K562 (cell line): ENCODE data around the gene MUSTN1. TPM values are rescaled to one million over a fixed set of nuclear protein-coding genes. Genes with fewer than 3 reads are reported as not detected.

Source experiments
- ATAC-seq: fragments of 200-7000 bp; cut with Tn5 transposase; 3 replicates; pipeline ENCODE4 v1.9.1; 2020; ENCODE audit warnings: moderate library complexity
- BruUV-seq: library from RNA; stranded (reverse); fragments of 400-500 nt; replicated peaks from 2 replicates; lab custom pipeline; 2021; lab: Mats Ljungman, UMichigan
- CTCF ChIA-PET: fragments of 300-600 bp; formaldehyde crosslinking; extraction: SDS; loops from one replicate; lab custom pipeline; 2021; ENCODE audit warnings: low intra/inter-chr PET ratio; lab: Yijun Ruan, JAX
- POLR2A ChIA-PET: fragments of 300-600, 350-650 bp; sonication (Branson Sonifier 250); formaldehyde crosslinking; extraction: SDS; loops from one replicate; lab custom pipeline; 2021; ENCODE audit warnings: antibody characterized with exemption, inconsistent platforms; lab: Yijun Ruan, JAX
- DNase-seq, 4 experiments: peaks; one replicate each; pipeline versions ENCODE4 v3.0.0 to v3.0.0-alpha.2; 2011 to 2018; ENCODE audit warnings: low spot score in 3 of 4, mixed read lengths in 3 of 4; ENCODE audit errors: extremely low read depth in 1 of 4
- FAIRE-seq: peaks from 2 replicates; lab custom pipeline; 2011; peaks lifted over from hg19 to GRCh38; lab: Jason Lieb, UNC
- H2AFZ ChIP-seq: 2 replicates; pipeline ENCODE4 v1.6.0; 2011; ENCODE audit warnings: low read depth, low read length, control low read depth, inconsistent platforms
- H3K27ac ChIP-seq: fragments of 200-600 bp; 3 replicates; pipeline ENCODE4 v1.8.0; 2011; ENCODE audit warnings: low read depth, mild to moderate bottlenecking, control low read depth, inconsistent platforms, low read length, moderate library complexity, mixed read lengths; ENCODE audit errors: extremely low read depth
- H3K27me3 ChIP-seq, 2 experiments: fragments of 300-600 bp in 1 of 2; 2 replicates in 1 of 2; 3 replicates in 1 of 2; pipeline versions ENCODE4 v1.6.0 to v1.8.0; 2011; ENCODE audit warnings: inconsistent platforms in 2 of 2, low read length in 2 of 2, mild to moderate bottlenecking in 1 of 2, mixed read lengths in 1 of 2, moderate library complexity in 1 of 2; ENCODE audit not compliant: control insufficient read depth in 2 of 2, insufficient read depth in 2 of 2
- H3K36me3 ChIP-seq: fragments of 300-600 bp; 3 replicates; pipeline ENCODE4 v1.8.0; 2011; ENCODE audit warnings: mild to moderate bottlenecking, low read length, inconsistent platforms; ENCODE audit not compliant: control insufficient read depth, insufficient read depth
- H3K4me1 ChIP-seq, 2 experiments: fragments of 200-600 bp in 1 of 2; replicated peaks in 1 of 2; 2 replicates in 1 of 2; 3 replicates in 1 of 2; pipeline versions ENCODE4 v1.5.1 to v1.8.0; 2011; ENCODE audit warnings: inconsistent platforms in 2 of 2, low read length in 2 of 2, mild to moderate bottlenecking in 1 of 2, mixed read lengths in 1 of 2, moderate library complexity in 1 of 2; ENCODE audit not compliant: control insufficient read depth in 2 of 2, insufficient read depth in 2 of 2
- H3K4me2 ChIP-seq: 2 replicates; pipeline ENCODE4 v1.6.1; 2011; ENCODE audit warnings: low read length, control low read depth, inconsistent platforms, mixed read lengths; ENCODE audit not compliant: insufficient read depth
- H3K4me3 ChIP-seq: fragments of 200-600 bp; sonication (generic), shearing (Covaris generic); 2 replicates; pipeline ENCODE4 v1.5.1; 2016; ENCODE audit warnings: control low read depth, inconsistent platforms
- H3K79me2 ChIP-seq: fragments of 200-600 bp; 3 replicates; pipeline ENCODE4 v1.8.0; 2011; ENCODE audit warnings: low read length, inconsistent platforms; ENCODE audit not compliant: control insufficient read depth, insufficient read depth
- H3K9ac ChIP-seq, 2 experiments: 2 replicates each; pipeline versions ENCODE4 v1.6.0 to v1.6.1; 2011; ENCODE audit warnings: low read depth in 2 of 2, low read length in 2 of 2, control low read depth in 1 of 2, inconsistent platforms in 1 of 2, mild to moderate bottlenecking in 1 of 2, mixed read lengths in 1 of 2; ENCODE audit not compliant: insufficient read depth in 1 of 2
- H3K9me1 ChIP-seq: one replicate; pipeline ENCODE4 v1.6.0; 2011; ENCODE audit warnings: inconsistent platforms, mild to moderate bottlenecking, low read length, moderate library complexity; ENCODE audit not compliant: control insufficient read depth, insufficient read depth
- H3K9me3 ChIP-seq: replicated peaks from 2 replicates; pipeline ENCODE4 v1.5.1; 2011; ENCODE audit warnings: low read depth, low read length, inconsistent platforms; ENCODE audit not compliant: control insufficient read depth, insufficient read depth
- H4K20me1 ChIP-seq: replicated peaks from 2 replicates; pipeline ENCODE4 v1.6.1; 2011; ENCODE audit warnings: low read length, inconsistent platforms, mixed read lengths; ENCODE audit not compliant: control insufficient read depth, insufficient read depth
- FOS ChIP-seq: IDR thresholded peaks from 3 replicates; pipeline ENCODE4 v1.6.1; 2011; ENCODE audit not compliant: insufficient read length; ENCODE audit errors: extremely low read depth
- FOXK2 ChIP-seq, 2 experiments: fragments of 450-650 bp; IDR thresholded peaks in 1 of 2; conservative IDR thresholded peaks in 1 of 2; 2 replicates each; pipeline ENCODE4 v1.6.1; 2016; ENCODE audit warnings: low read depth in 2 of 2, mild to moderate bottlenecking in 1 of 2
- HMBOX1 ChIP-seq: sonication (generic); IDR thresholded peaks from 2 replicates; pipeline ENCODE4 v1.6.1; 2016
- SMARCE1 ChIP-seq: fragments of 450-650 bp; IDR thresholded peaks from 2 replicates; pipeline ENCODE4 v1.7.1; 2016; ENCODE audit warnings: mild to moderate bottlenecking
- ZBTB43 ChIP-seq: sonication (generic); formaldehyde crosslinking; IDR thresholded peaks from 2 replicates; pipeline ENCODE4 v1.8.0; 2023; ENCODE audit warnings: mild to moderate bottlenecking, missing genetic modification reagents
- ZNF408 ChIP-seq: fragments of 250-450 bp; sonication (Bioruptor Pico); IDR thresholded peaks from 2 replicates; pipeline ENCODE4 v1.4.0; 2020; ENCODE audit warnings: low read depth, mild to moderate bottlenecking, moderate library complexity
- WGBS: fragments of 100-300 bp; shearing (Covaris generic); methylation state at CpG from one replicate; pipeline ENCODE4 v1.1.6; 2016; ENCODE audit warnings: low coverage, mixed read lengths; ENCODE audit not compliant: insufficient coverage; ENCODE audit errors: missing lambda C conversion rate; 5-methylcytosine and 5-hydroxymethylcytosine counted together
- in situ Hi-C: fragments of 300-500 bp; cut with MboI; formaldehyde crosslinking; loops from 4 replicates; pipeline ENCODE4 v1.15.0; 2018; ENCODE audit warnings: inconsistent platforms, mixed read lengths
- intact Hi-C: fragments of 100-400 bp; cut with micrococcal nuclease; formaldehyde crosslinking; loops from 2 replicates; pipeline ENCODE4 v1.14.2; 2022
- polyA plus RNA-seq, 8 experiments: library from polyadenylated mRNA; depleted of rRNA in 4 of 8; stranded (reverse) in 5 of 8; unstranded in 3 of 8; fragments of >200 nt; fragmentation: Nextera tagmentation in 2 of 8; fragmentation: Illumina TruSeq in 1 of 8; extraction: Ambion mirVana in 2 of 8; extraction: Trizol in 1 of 8; gene quantifications; 2 replicates each; pipeline versions ENCODE4 v1.2.1 to v1.2.3, GENCODE V29; 2011 to 2014; ENCODE audit warnings: inconsistent platforms in 1 of 8, missing spikeins in 1 of 8
- total RNA-seq, 7 experiments: library from RNA; depleted of rRNA in 6 of 7; stranded (reverse); fragments of >200 nt in 6 of 7; fragmentation: Illumina TruSeq in 2 of 7; extraction: Trizol in 2 of 7; gene quantifications; 2 replicates each; pipeline versions ENCODE4 v1.2.1 to v1.2.3, GENCODE V29; 2011 to 2021; ENCODE audit warnings: low replicate concordance in 1 of 7

Gene MUSTN1
- total and polyA plus RNA-seq, 9 of the 15 experiments (the other 6 are each of a cell fraction or from before 2014, with no cell fraction given) = 0.15 to 0.78 (median 0.44) TPM; not detected in 4

GRCh38 chr3:52796411-52796810, 38.4 kb downstream of the MUSTN1 start:
- no peak for ATAC-seq
- no peak for TF ChIP-seq SMARCE1
- Histone ChIP-seq H2AFZ (no peak overlapping the region), H3K9me1 (no peaks in the 10 kb centered on the region), H3K36me3 (no peaks in the 10 kb centered on the region), H3K4me1 (peaks cover 0 to 15% of the 10 kb centered on the region in 2 experiments; a peak in 2 of 5 replicates), H3K9ac (no peak overlapping the region), H3K79me2 (no peaks in the 10 kb centered on the region), H4K20me1 (no peaks in the 10 kb centered on the region), H3K27me3 (peaks cover 0 to 19% of the 10 kb centered on the region in 2 experiments; a peak in 3 of 5 replicates), H3K4me2 (no peak overlapping the region), H3K27ac (no peak overlapping the region), H3K4me3 (no peak overlapping the region), H3K9me3 (no peaks in the 10 kb centered on the region)
- FAIRE-seq = no peak
- POLR2A ChIA-PET = interaction anchor here (0.6 kb wide), 1 partner anchor 15 kb away, joined by 3 read pairs; no protein-coding TSS in a partner anchor
- in situ Hi-C loops = no loop called here
- intact Hi-C loops = no loop called here
- DNase-seq = no peak
- no TSS peak for BruUV-seq
- 12% methylated on average over 9 of the region's 9 CpGs for WGBS
- CTCF ChIA-PET = no interaction called here

GRCh38 chr3:52795298-52795900, 39.4 kb downstream of the MUSTN1 start:
- Histone ChIP-seq H3K4me1 (peaks cover 0 to 18% of the 10 kb centered on the region in 2 experiments; a peak in 2 of 5 replicates), H3K9ac (no peak overlapping the region), H3K4me2 (no peak overlapping the region), H3K9me1 (no peaks in the 10 kb centered on the region)
- 35% methylated on average over 9 of the region's 9 CpGs for WGBS
- no peak for ATAC-seq
- ChIA-PET CTCF (no interaction called here), POLR2A (interaction anchor here (0.6 kb wide), 1 partner anchor 1007 kb away, joined by 4 read pairs; no protein-coding TSS in a partner anchor)
- no peak for DNase-seq
- TF ChIP-seq FOS = no peak
- no peak for TF ChIP-seq FOXK2 (conservative IDR thresholded peaks at IDR 0.05 in 1 of 2, IDR thresholded peaks at IDR 0.05 in 1 of 2; ENCODE audit: low read depth in 2 of 2)
- TF ChIP-seq ZNF408 (CRISPR knock-in tag) = no peak
- no peak for TF ChIP-seq ZBTB43
- no peak for TF ChIP-seq HMBOX1
- TF ChIP-seq, all 486 proteins: peak for 0
- H3K27ac ChIP-seq = no peak overlapping the region
- peaks cover 0 to 25% of the 10 kb centered on the region in 2 experiments; a peak in 3 of 5 replicates for H3K27me3 ChIP-seq
- no peak overlapping the region for H2AFZ ChIP-seq
- FAIRE-seq = no peak
- H3K36me3 ChIP-seq = no peaks in the 10 kb centered on the region
- no peaks in the 10 kb centered on the region for H3K9me3 ChIP-seq
- no peaks in the 10 kb centered on the region for H3K79me2 ChIP-seq
- intact Hi-C loops (no loop called here), in situ Hi-C loops (no loop called here)
- H4K20me1 ChIP-seq = no peaks in the 10 kb centered on the region
- no peak overlapping the region for H3K4me3 ChIP-seq
- no TSS peak for BruUV-seq
